ENCODE data around the gene ZDHHC17. TPM values are rescaled to one million over a fixed set of nuclear protein-coding genes. Genes with fewer than 3 reads are reported as not detected.

ZDHHC17 gene
- total RNA-seq, 4 donors from 2014 or later, result 26.2 to 41.9 (median 38.0) TPM

- peak; percentile 80 for DNase-seq (ENCODE audit: extremely low spot score)
- intact Hi-C loops (cut with DNase I), result loop anchor here (5.0 to 10.0 kb wide), 2 partner anchors 50 to 112 kb away; partner anchors contain the start of gene ZDHHC17
These were observed 110.7 kb downstream of the ZDHHC17 start for GRCh38 chr12:76874491-76875190.

GRCh38 chr12:76876696-76877229, 112.8 kb downstream of the ZDHHC17 start:
- Histone ChIP-seq H3K36me3 (no peaks in the 10 kb centered on the region), H3K27ac (replicated peaks in 1 of 4) (peak overlapping the region; percentile 92 to 96 (median 94)), H3K9me3 (no peaks in the 10 kb centered on the region), H3K27me3 (no peaks in the 10 kb centered on the region), H3K4me1 (peaks cover 18 to 78% (median 67%) of the 10 kb centered on the region in 4 donors), H3K4me3 (peak overlapping the region; percentile 79 to 87 (median 82))
- intact Hi-C loops (cut with DNase I), result loop anchor here (5.0 to 10.0 kb wide), 2 partner anchors 52 to 114 kb away; partner anchors contain the start of gene ZDHHC17
- TF ChIP-seq EP300 (IDR thresholded peaks at IDR 0.05) (no peak), POLR2A (IDR thresholded peaks at IDR 0.05; ENCODE audit: low read depth) (no peak), CTCF (IDR thresholded peaks at IDR 0.05) (no peak), POLR2AphosphoS5 (IDR thresholded peaks at IDR 0.05) (no peak)
- peak; percentile 55 for DNase-seq (ENCODE audit: extremely low spot score)
- 97% methylated on average over 2 of the region's 2 CpGs for WGBS

More at GRCh38 chr12:76874491-76875190, 110.7 kb downstream of the ZDHHC17 start:
- Histone ChIP-seq H3K4me1 (peaks cover 14 to 93% (median 68%) of the 10 kb centered on the region in 4 donors), H3K4me3 (peak overlapping the region in 2 of 4 donors; percentile 18 to 21), H3K27me3 (no peaks in the 10 kb centered on the region), H3K9me3 (no peaks in the 10 kb centered on the region), H3K36me3 (no peaks in the 10 kb centered on the region), H3K27ac (replicated peaks in 1 of 4) (peak overlapping the region; percentile 68 to 80 (median 73))
- 84% methylated on average over 11 of the region's 11 CpGs for WGBS
- no peak for TF ChIP-seq CTCF (IDR thresholded peaks at IDR 0.05)
- no peak for TF ChIP-seq POLR2AphosphoS5 (IDR thresholded peaks at IDR 0.05)
- TF ChIP-seq POLR2A (IDR thresholded peaks at IDR 0.05; ENCODE audit: low read depth), result no peak
- TF ChIP-seq EP300 (IDR thresholded peaks at IDR 0.05), result no peak

GRCh38 chr12:76878099-76878898, 114.4 kb downstream of the ZDHHC17 start:
- peak overlapping the region; percentile 79 to 87 (median 82) for H3K4me3 ChIP-seq
- peak; percentile 89 for DNase-seq (ENCODE audit: extremely low spot score)
- 2% methylated on average over 29 of the region's 44 CpGs for WGBS
- H3K27ac ChIP-seq (replicated peaks in 1 of 4), result peak overlapping the region; percentile 92 to 96 (median 94)
- H3K4me1 ChIP-seq, result peaks cover 18 to 63% (median 52%) of the 10 kb centered on the region in 4 donors
- intact Hi-C loops (cut with DNase I), result loop anchor here (5.0 to 10.0 kb wide), 2 partner anchors 53 to 116 kb away; partner anchors contain the start of gene ZDHHC17
- H3K36me3 ChIP-seq, result no peaks in the 10 kb centered on the region
- TF ChIP-seq POLR2AphosphoS5 (IDR thresholded peaks at IDR 0.05) (peak in 1 of 2 donors; percentile 11), POLR2A (IDR thresholded peaks at IDR 0.05; ENCODE audit: low read depth) (peak; percentile 58), CTCF (IDR thresholded peaks at IDR 0.05) (peak in 1 of 3 experiments; percentile 34), EP300 (IDR thresholded peaks at IDR 0.05) (no peak)
- H3K27me3 ChIP-seq, result no peaks in the 10 kb centered on the region
- H3K9me3 ChIP-seq, result no peaks in the 10 kb centered on the region

- no peak for TF ChIP-seq POLR2A (IDR thresholded peaks at IDR 0.05; ENCODE audit: low read depth)
- peak; percentile 88 to 97 for TF ChIP-seq POLR2AphosphoS5 (IDR thresholded peaks at IDR 0.05)
- peak in 2 of 3 experiments; percentile 15 to 57 for TF ChIP-seq CTCF (IDR thresholded peaks at IDR 0.05)
- TF ChIP-seq EP300 (IDR thresholded peaks at IDR 0.05), result peak; percentile 21
- intact Hi-C loops (cut with DNase I), result loop anchor here (5.0 to 10.0 kb wide), 2 partner anchors 54 to 117 kb away; partner anchors contain the start of gene ZDHHC17
- H3K27ac ChIP-seq (replicated peaks in 1 of 4), result peak within 1 kb of the TSS; percentile 92 to 96 (median 94)
- H3K27me3 ChIP-seq, result no peaks in the 10 kb centered on the region
- peak within 1 kb of the TSS; percentile 79 to 87 (median 82) for H3K4me3 ChIP-seq
- DNase-seq (ENCODE audit: extremely low spot score), result peak; percentile 95
- WGBS, result under 1% methylated on average over 25 of the region's 71 CpGs
- H3K36me3 ChIP-seq, result no peaks in the 10 kb centered on the region
- H3K9me3 ChIP-seq, result no peaks in the 10 kb centered on the region
- H3K4me1 ChIP-seq, result peaks cover 18 to 55% (median 44%) of the 10 kb centered on the region in 4 donors
These were observed 115.2 kb downstream of the ZDHHC17 start, which contains the start of gene CSRP2 for GRCh38 chr12:76878899-76879709. Gene CSRP2 (minus strand): TSS chr12:76879019. CDS start chr12:76866260, 12,759 bp downstream.

Data from esophagus muscularis mucosa (tissue), 4 donors.